Measurements from ENCODE around the gene HOXD10.

The HOXD10 gene

GRCh38 chr2:176137252-176137580 is 20.6 kb downstream of the HOXD10 start:
- DNase-seq = no peak

GRCh38 chr2:176137906-176138305 is 21.3 kb downstream of the HOXD10 start:
- DNase-seq = no peak

GRCh38 chr2:176138526-176138922 is 21.9 kb downstream of the HOXD10 start:
- DNase-seq = no peak

GRCh38 chr2:176138923-176139660 is 22.5 kb downstream of the HOXD10 start:
- DNase-seq = no peak

GRCh38 chr2:176139661-176140512 is 23.3 kb downstream of the HOXD10 start:
- DNase-seq = no peak

GRCh38 chr2:176140513-176141317 is 24.1 kb downstream of the HOXD10 start:
- DNase-seq = peak in 1 of 2 donors; percentile 43

GRCh38 chr2:176142281-176142680 is 25.7 kb downstream of the HOXD10 start:
- DNase-seq = no peak

- no peak for DNase-seq
Measured at GRCh38 chr2:176145085-176145969, 28.7 kb downstream of the HOXD10 start.

GRCh38 chr2:176146101-176146500 is 29.5 kb downstream of the HOXD10 start:
- DNase-seq = no peak

- DNase-seq = no peak
Measured at GRCh38 chr2:176146645-176147044, 30.1 kb downstream of the HOXD10 start.

- DNase-seq = no peak
Measured at GRCh38 chr2:176147210-176147799, 30.7 kb downstream of the HOXD10 start.

- no peak for DNase-seq
Measured at GRCh38 chr2:176147800-176148496, 31.4 kb downstream of the HOXD10 start.

- no peak for DNase-seq
Measured at GRCh38 chr2:176148751-176149421, 32.3 kb downstream of the HOXD10 start.

GRCh38 chr2:176149481-176149938 is 32.9 kb downstream of the HOXD10 start:
- no peak for DNase-seq

GRCh38 chr2:176149939-176150583 is 33.5 kb downstream of the HOXD10 start:
- no peak for DNase-seq

- no peak for DNase-seq
Measured at GRCh38 chr2:176150584-176151441, 34.2 kb downstream of the HOXD10 start.

GRCh38 chr2:176151442-176152287 is 35.1 kb downstream of the HOXD10 start, which contains the start of gene HOXD4:
HOXD4 (plus strand) TSS chr2:176151550; CDS start chr2:176151634, 84 bp downstream.
- no peak for DNase-seq
